ENCODE data around the gene PARL.

Gene PARL

GRCh38 chr3:183845608-183846288 lies 38.9 kb downstream of the PARL start:
- DNase-seq = no peak

- DNase-seq = no peak
Observed at GRCh38 chr3:183845090-183845489, 39.6 kb downstream of the PARL start.

- DNase-seq = no peak
Observed at GRCh38 chr3:183844606-183845005, 40.1 kb downstream of the PARL start.

GRCh38 chr3:183839751-183840150 lies 44.9 kb downstream of the PARL start:
- no peak for DNase-seq

GRCh38 chr3:183837894-183838293 lies 46.8 kb downstream of the PARL start:
- DNase-seq = no peak

- no peak for DNase-seq
Observed at GRCh38 chr3:183837390-183837789, 47.3 kb downstream of the PARL start.

- DNase-seq = no peak
Observed at GRCh38 chr3:183833516-183833915, 51.2 kb downstream of the PARL start.

- DNase-seq = no peak
Observed at GRCh38 chr3:183830187-183830586, 54.5 kb downstream of the PARL start.

GRCh38 chr3:183829466-183829865 lies 55.2 kb downstream of the PARL start:
- DNase-seq = no peak

- DNase-seq = no peak
Observed at GRCh38 chr3:183828538-183828870, 56.2 kb downstream of the PARL start.

- no peak for DNase-seq
Observed at GRCh38 chr3:183827809-183828537, 56.7 kb downstream of the PARL start.

- no peak for DNase-seq
Observed at GRCh38 chr3:183826448-183827250, 58.0 kb downstream of the PARL start.

GRCh38 chr3:183825456-183826161 lies 59.1 kb downstream of the PARL start, which contains the start of gene MAP6D1:
TSS of gene MAP6D1 (minus strand) at chr3:183825577. CDS start at chr3:183825547, 30 bp downstream.
- no peak for DNase-seq

- DNase-seq = no peak
Observed at GRCh38 chr3:183824761-183825455, 59.8 kb downstream of the PARL start.

GRCh38 chr3:183823963-183824362 lies 60.7 kb downstream of the PARL start:
- DNase-seq = no peak

- DNase-seq = no peak
Observed at GRCh38 chr3:183822631-183823030, 62.0 kb downstream of the PARL start.

GRCh38 chr3:183819831-183820230 lies 64.8 kb downstream of the PARL start:
- DNase-seq = no peak

GRCh38 chr3:183818706-183819624 lies 65.7 kb downstream of the PARL start:
- no peak for DNase-seq

- DNase-seq = no peak
Observed at GRCh38 chr3:183818041-183818620, 66.5 kb downstream of the PARL start.

- no peak for DNase-seq
Observed at GRCh38 chr3:183817639-183818038, 67.0 kb downstream of the PARL start.

All from activated CD4-positive, CD25-positive, alpha-beta regulatory T cell (primary cell).